ENCODE data around the gene FOXO3. TPM values are rescaled to one million over a fixed set of nuclear protein-coding genes. Genes with fewer than 3 reads are reported as not detected.

Gene FOXO3
- total RNA-seq, 2 donors from 2014 or later, result 108 to 144 TPM

DNA sequence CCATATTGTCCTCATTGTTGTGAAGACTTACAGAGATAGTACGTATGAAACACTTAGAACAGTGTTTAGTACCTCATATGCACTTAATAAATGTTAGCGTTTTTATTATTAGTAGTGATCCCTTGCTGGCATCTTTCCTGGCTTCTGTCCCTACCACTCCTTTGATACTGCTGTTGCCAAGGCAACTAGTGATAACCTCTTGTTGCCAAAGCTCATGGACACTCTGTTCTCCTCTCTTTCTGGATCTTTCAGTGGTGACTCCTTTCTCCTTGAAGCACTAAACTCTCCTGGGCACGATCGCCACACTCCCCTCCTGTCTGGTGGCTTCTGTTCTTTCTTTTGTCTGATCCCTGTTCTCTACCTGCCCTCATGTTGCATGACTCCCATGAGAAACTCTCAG, 83.5 kb downstream of the FOXO3 start:
- intact Hi-C loops (cut with DNase I), result no loop called here
- Histone ChIP-seq H3K36me3 (no peaks in the 10 kb centered on the region), H3K9me3 (no peaks in the 10 kb centered on the region), H3K4me1 (replicated peaks) (peaks cover 3% of the 10 kb centered on the region), H3K4me3 (no peak overlapping the region), H3K27me3 (replicated peaks; ENCODE audit: insufficient read depth) (no peaks in the 10 kb centered on the region), H3K27ac (no peak overlapping the region)
- TF ChIP-seq, protein P1, sequence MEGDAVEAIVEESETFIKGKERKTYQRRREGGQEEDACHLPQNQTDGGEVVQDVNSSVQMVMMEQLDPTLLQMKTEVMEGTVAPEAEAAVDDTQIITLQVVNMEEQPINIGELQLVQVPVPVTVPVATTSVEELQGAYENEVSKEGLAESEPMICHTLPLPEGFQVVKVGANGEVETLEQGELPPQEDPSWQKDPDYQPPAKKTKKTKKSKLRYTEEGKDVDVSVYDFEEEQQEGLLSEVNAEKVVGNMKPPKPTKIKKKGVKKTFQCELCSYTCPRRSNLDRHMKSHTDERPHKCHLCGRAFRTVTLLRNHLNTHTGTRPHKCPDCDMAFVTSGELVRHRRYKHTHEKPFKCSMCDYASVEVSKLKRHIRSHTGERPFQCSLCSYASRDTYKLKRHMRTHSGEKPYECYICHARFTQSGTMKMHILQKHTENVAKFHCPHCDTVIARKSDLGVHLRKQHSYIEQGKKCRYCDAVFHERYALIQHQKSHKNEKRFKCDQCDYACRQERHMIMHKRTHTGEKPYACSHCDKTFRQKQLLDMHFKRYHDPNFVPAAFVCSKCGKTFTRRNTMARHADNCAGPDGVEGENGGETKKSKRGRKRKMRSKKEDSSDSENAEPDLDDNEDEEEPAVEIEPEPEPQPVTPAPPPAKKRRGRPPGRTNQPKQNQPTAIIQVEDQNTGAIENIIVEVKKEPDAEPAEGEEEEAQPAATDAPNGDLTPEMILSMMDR (IDR thresholded peaks at IDR 0.05), result no peak
- TF ChIP-seq POLR2A (IDR thresholded peaks at IDR 0.05) (no peak), POLR2AphosphoS5 (IDR thresholded peaks at IDR 0.05) (no peak)
- WGBS, result 78% methylated on average over 4 of the region's 4 CpGs
- DNase-seq (ENCODE audit: low spot score), result no peak

DNA sequence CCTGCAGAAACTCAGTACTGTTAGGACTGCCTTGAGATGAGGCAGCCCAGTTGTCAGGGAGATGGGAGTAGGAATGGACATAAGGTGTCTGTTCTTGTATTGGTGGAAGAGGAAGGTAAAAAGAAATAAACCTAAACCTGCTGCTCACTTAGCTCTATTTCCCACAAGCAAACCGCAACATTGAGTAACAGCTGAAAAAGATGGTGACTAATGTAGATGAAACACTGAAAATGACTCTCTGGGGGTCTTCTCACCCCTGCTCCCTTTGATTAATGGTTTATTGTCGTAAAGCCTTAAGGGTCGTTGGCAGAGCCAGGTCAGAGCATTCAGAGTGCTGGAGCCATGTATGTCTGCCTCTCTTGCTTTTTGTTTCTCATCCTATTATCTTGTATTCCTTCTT, 87.5 kb downstream of the FOXO3 start:
- TF ChIP-seq POLR2AphosphoS5 (IDR thresholded peaks at IDR 0.05) (no peak), POLR2A (IDR thresholded peaks at IDR 0.05) (no peak)
- TF ChIP-seq, protein P1 (IDR thresholded peaks at IDR 0.05), result no peak
- Histone ChIP-seq H3K9me3 (no peaks in the 10 kb centered on the region), H3K36me3 (no peaks in the 10 kb centered on the region), H3K27me3 (replicated peaks; ENCODE audit: insufficient read depth) (no peaks in the 10 kb centered on the region), H3K27ac (no peak overlapping the region), H3K4me3 (no peak overlapping the region), H3K4me1 (replicated peaks) (peaks cover 28% of the 10 kb centered on the region)
- 84% methylated on average over 3 of the region's 3 CpGs for WGBS
- DNase-seq (ENCODE audit: low spot score), result no peak
- intact Hi-C loops (cut with DNase I), result no loop called here

DNA sequence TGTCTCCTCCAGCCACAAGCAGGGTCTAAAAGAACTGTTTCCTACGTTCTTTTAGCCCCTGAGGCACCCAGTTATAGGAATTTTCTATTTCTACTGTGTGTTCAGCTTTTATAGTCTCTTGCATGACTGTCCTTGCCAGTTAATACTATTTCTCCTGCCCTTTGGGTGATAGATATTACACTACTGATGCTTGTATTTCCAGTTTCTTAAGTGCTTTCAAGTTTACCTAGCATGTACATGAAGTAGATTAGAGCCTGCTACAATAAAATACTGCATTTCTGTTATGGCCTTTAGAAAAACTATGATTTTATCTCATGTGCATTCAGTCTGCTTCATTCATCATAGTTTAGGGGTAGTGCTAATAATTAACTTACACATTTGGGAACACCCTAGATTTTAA, 89.6 kb downstream of the FOXO3 start:
- intact Hi-C loops (cut with DNase I), result no loop called here
- Histone ChIP-seq H3K27ac (peak overlapping the region; percentile 73 to 75), H3K9me3 (no peaks in the 10 kb centered on the region), H3K27me3 (replicated peaks; ENCODE audit: insufficient read depth) (no peaks in the 10 kb centered on the region), H3K36me3 (no peaks in the 10 kb centered on the region), H3K4me3 (no peak overlapping the region), H3K4me1 (replicated peaks) (peaks cover 40% of the 10 kb centered on the region)
- no peak for DNase-seq (ENCODE audit: low spot score)
- WGBS, result 29% methylated on average over 1 of the region's 1 CpG
- TF ChIP-seq POLR2AphosphoS5 (IDR thresholded peaks at IDR 0.05), result no peak
- no peak for TF ChIP-seq POLR2A (IDR thresholded peaks at IDR 0.05)
- TF ChIP-seq, protein P1 (IDR thresholded peaks at IDR 0.05), result no peak

DNA sequence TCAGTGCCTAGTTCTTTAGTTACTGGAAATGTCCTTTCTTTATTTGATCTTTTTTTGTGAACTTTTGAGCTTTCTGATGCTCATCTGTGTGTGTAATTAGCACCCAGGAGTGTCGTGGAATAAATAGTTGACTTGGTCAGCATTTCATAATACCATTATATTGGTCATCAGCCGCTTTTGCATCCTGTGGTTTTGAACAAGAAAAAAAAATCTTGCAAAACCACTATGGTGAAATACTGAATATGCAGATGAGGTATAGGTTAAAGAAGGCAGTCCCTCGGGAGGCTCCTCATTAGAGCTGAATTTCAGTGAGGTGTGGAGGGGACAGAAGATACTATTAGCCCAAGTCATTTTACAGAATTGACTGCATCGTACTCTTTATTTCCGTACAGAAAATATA, 90.1 kb downstream of the FOXO3 start:
- Histone ChIP-seq H3K36me3 (no peaks in the 10 kb centered on the region), H3K4me3 (no peak overlapping the region), H3K27me3 (replicated peaks; ENCODE audit: insufficient read depth) (no peaks in the 10 kb centered on the region), H3K4me1 (replicated peaks) (peaks cover 44% of the 10 kb centered on the region), H3K9me3 (no peaks in the 10 kb centered on the region), H3K27ac (peak overlapping the region; percentile 73 to 75)
- TF ChIP-seq POLR2AphosphoS5 (IDR thresholded peaks at IDR 0.05), result no peak
- TF ChIP-seq, protein P1 (IDR thresholded peaks at IDR 0.05), result no peak
- TF ChIP-seq POLR2A (IDR thresholded peaks at IDR 0.05), result no peak
- WGBS, result 62% methylated on average over 5 of the region's 5 CpGs
- no peak for DNase-seq (ENCODE audit: low spot score)
- intact Hi-C loops (cut with DNase I), result no loop called here

DNA sequence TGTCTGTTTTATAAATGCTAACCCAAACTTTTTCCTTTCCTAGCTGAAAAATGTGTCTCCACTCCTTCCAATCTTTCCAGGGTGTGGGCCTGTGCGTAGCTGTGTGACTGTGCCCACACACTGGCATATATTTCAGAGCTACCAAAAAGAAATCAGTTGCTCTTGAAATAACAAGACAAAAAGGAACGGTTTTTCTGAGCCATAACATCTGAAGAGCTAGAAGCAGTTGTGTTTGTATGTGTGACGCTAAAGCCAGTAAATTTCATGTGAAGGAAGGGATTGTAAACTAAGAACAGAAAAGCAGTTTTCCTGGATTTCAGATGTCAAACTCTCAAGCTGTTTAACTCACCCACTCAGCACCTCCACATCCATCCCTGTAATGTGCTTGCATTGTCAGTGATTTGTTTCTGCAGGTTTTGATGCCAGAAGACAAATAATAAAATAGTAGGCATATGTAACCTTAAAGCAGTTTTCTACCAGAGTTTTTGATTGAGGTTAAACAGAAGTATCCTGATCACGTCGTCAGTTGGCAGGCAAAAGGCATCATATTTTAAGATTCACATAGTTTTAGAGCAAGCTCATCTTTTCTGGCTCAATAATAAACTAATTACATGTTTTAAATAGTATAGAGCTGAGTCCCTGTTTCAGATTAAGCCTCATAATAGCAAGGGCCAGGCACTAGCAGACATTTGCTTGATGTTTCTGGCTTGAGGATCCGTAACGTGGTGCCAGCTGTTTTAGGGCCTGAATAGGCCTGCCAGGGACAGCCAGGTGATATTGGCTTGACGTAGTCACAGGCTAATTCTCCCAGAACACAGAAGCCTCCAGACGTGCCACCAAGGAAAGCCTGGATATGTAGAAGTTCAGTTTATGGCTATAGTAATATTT, 90.9 kb downstream of the FOXO3 start:
- H3K9me3 ChIP-seq, result no peaks in the 10 kb centered on the region
- H3K36me3 ChIP-seq, result no peaks in the 10 kb centered on the region
- peaks cover 44% of the 10 kb centered on the region for H3K4me1 ChIP-seq (replicated peaks)
- DNase-seq (ENCODE audit: low spot score), result peak; percentile 79
- TF ChIP-seq POLR2AphosphoS5 (IDR thresholded peaks at IDR 0.05) (peak; percentile 85), POLR2A (IDR thresholded peaks at IDR 0.05) (no peak)
- H3K27me3 ChIP-seq (replicated peaks; ENCODE audit: insufficient read depth), result no peaks in the 10 kb centered on the region
- 19% methylated on average over 9 of the region's 9 CpGs for WGBS
- intact Hi-C loops (cut with DNase I), result no loop called here
- peak overlapping the region; percentile 73 to 75 for H3K27ac ChIP-seq
- H3K4me3 ChIP-seq, result no peak overlapping the region

Data from prostate gland (tissue), 2 donors.